IMR-90 (cell line): ENCODE results near the gene DAAM2. TPM values are rescaled to one million over a fixed set of nuclear protein-coding genes. Genes with fewer than 3 reads are reported as not detected.

ENCODE experiments used
- ATAC-seq: fragments of 200-7000 bp; cut with Tn5 transposase; 2 replicates; pipeline ENCODE4 v1.9.1; 2020; ENCODE audit warnings: low read depth, mild to moderate bottlenecking, moderate library complexity
- BruUV-seq: library from RNA; stranded (reverse); fragments of 400-500 nt; replicated peaks from 2 replicates; lab custom pipeline; 2021; lab: Mats Ljungman, UMichigan
- CTCF ChIA-PET: fragments of 300-600 bp; formaldehyde crosslinking; extraction: SDS; loops from one replicate; lab custom pipeline; 2021; ENCODE audit warnings: antibody characterized with exemption; lab: Yijun Ruan, JAX
- POLR2A ChIA-PET: fragments of 300-600 bp; sonication (Branson Sonifier 250); formaldehyde crosslinking; loops from one replicate; lab custom pipeline; 2022; ENCODE audit warnings: antibody characterized with exemption; ENCODE audit not compliant: unreplicated experiment; lab: Charles Lee
- DNase-seq: peaks from one replicate; pipeline ENCODE4 v3.0.0; 2013
- H2AFZ ChIP-seq: replicated peaks from 2 replicates; pipeline ENCODE3; 2013; ENCODE audit warnings: low read length, mild to moderate bottlenecking; ENCODE audit not compliant: poor library complexity
- H2AK5ac ChIP-seq: 2 replicates; pipeline ENCODE4 v1.6.1; 2013; ENCODE audit warnings: low read depth, low read length, inconsistent platforms
- H2AK9ac ChIP-seq: replicated peaks from 2 replicates; pipeline ENCODE3; 2013; ENCODE audit warnings: mild to moderate bottlenecking, low read depth, low read length, moderate library complexity; ENCODE audit not compliant: poor library complexity
- H2BK120ac ChIP-seq: 2 replicates; pipeline ENCODE4 v1.6.1; 2013; ENCODE audit warnings: low read depth, low read length, inconsistent platforms
- H2BK15ac ChIP-seq: 3 replicates; pipeline ENCODE4 v1.6.1; 2013; ENCODE audit warnings: low read depth, low read length, inconsistent platforms
- H2BK20ac ChIP-seq: 2 replicates; pipeline ENCODE4 v1.6.1; 2013; ENCODE audit warnings: low read depth, mild to moderate bottlenecking, inconsistent platforms, low read length, moderate library complexity
- H2BK5ac ChIP-seq: 2 replicates; pipeline ENCODE4 v1.6.1; 2013; ENCODE audit warnings: mild to moderate bottlenecking, low read depth, low read length, inconsistent platforms; ENCODE audit not compliant: poor library complexity, severe bottlenecking
- H3K14ac ChIP-seq: replicated peaks from 2 replicates; pipeline ENCODE4 v1.6.1; 2013; ENCODE audit warnings: low read depth, low read length, inconsistent platforms
- H3K18ac ChIP-seq: 2 replicates; pipeline ENCODE4 v1.6.1; 2013; ENCODE audit warnings: low read depth, low read length, control low read depth
- H3K23ac ChIP-seq: 2 replicates; pipeline ENCODE4 v1.6.1; 2013; ENCODE audit warnings: low read depth, low read length, inconsistent platforms
- H3K27ac ChIP-seq: 2 replicates; pipeline ENCODE4 v1.5.1; 2013; ENCODE audit warnings: mild to moderate bottlenecking, control low read depth, low read length; ENCODE audit not compliant: insufficient read depth
- H3K27me3 ChIP-seq: 2 replicates; pipeline ENCODE4 v1.6.1; 2013; ENCODE audit warnings: low read length; ENCODE audit not compliant: control insufficient read depth, insufficient read depth
- H3K36me3 ChIP-seq: 2 replicates; pipeline ENCODE4 v1.6.1; 2013; ENCODE audit warnings: low read length, mixed read lengths; ENCODE audit not compliant: control insufficient read depth, insufficient read depth
- H3K4ac ChIP-seq: 2 replicates; pipeline ENCODE4 v1.6.1; 2013; ENCODE audit warnings: low read depth, low read length, inconsistent platforms
- H3K4me1 ChIP-seq: 2 replicates; pipeline ENCODE4 v1.6.1; 2013; ENCODE audit warnings: low read length, mixed read lengths; ENCODE audit not compliant: control insufficient read depth, insufficient read depth
- H3K4me2 ChIP-seq: 2 replicates; pipeline ENCODE4 v1.6.1; 2013; ENCODE audit warnings: low read depth, mild to moderate bottlenecking, control low read depth, low read length, moderate library complexity
- H3K4me3 ChIP-seq: 2 replicates; pipeline ENCODE4 v1.5.1; 2013; ENCODE audit warnings: low read depth, mild to moderate bottlenecking, control low read depth, low read length, moderate library complexity; ENCODE audit not compliant: insufficient read depth
- H3K56ac ChIP-seq: 2 replicates; pipeline ENCODE4 v1.6.1; 2013; ENCODE audit warnings: low read length, inconsistent platforms; ENCODE audit not compliant: insufficient read depth; ENCODE audit errors: extremely low read depth
- H3K79me1 ChIP-seq, 2 experiments: 2 replicates each; pipeline ENCODE4 v1.6.1; 2013; ENCODE audit warnings: low read length in 2 of 2, inconsistent platforms in 1 of 2, low read depth in 1 of 2
- H3K9ac ChIP-seq: 2 replicates; pipeline ENCODE4 v1.6.1; 2013; ENCODE audit warnings: low read depth, low read length, control low read depth
- H3K9me1 ChIP-seq: 2 replicates; pipeline ENCODE4 v1.6.1; 2013; ENCODE audit warnings: low read length, inconsistent platforms; ENCODE audit not compliant: insufficient read depth
- H3K9me3 ChIP-seq: 2 replicates; pipeline ENCODE4 v1.6.1; 2013; ENCODE audit warnings: low read length; ENCODE audit not compliant: control insufficient read depth, insufficient read depth
- H4K20me1 ChIP-seq: 2 replicates; pipeline ENCODE4 v1.6.1; 2013; ENCODE audit warnings: low read length, inconsistent platforms; ENCODE audit not compliant: insufficient read depth
- H4K5ac ChIP-seq: 2 replicates; pipeline ENCODE4 v1.6.1; 2013; ENCODE audit warnings: mild to moderate bottlenecking, low read depth, low read length, control low read depth
- H4K8ac ChIP-seq, 2 experiments: 2 replicates each; pipeline ENCODE4 v1.6.1; 2013; ENCODE audit warnings: low read depth in 2 of 2, low read length in 2 of 2, control low read depth in 1 of 2, inconsistent platforms in 1 of 2
- H4K91ac ChIP-seq: 2 replicates; pipeline ENCODE4 v1.6.1; 2013; ENCODE audit warnings: low read depth, low read length, inconsistent platforms; ENCODE audit not compliant: insufficient read depth
- BHLHE40 ChIP-seq: fragments of 150-350 bp; IDR thresholded peaks from 2 replicates; pipeline ENCODE4 v1.6.1; 2016; ENCODE audit warnings: mild to moderate bottlenecking, low read depth, low read length
- CEBPB ChIP-seq: IDR thresholded peaks from 2 replicates; pipeline ENCODE4 v1.6.1; 2012; ENCODE audit warnings: low read depth, low read length, improper control_type of control experiment
- CHD1 ChIP-seq: IDR thresholded peaks from 2 replicates; pipeline ENCODE4 v1.6.1; 2012; ENCODE audit warnings: low read depth, low read length, improper control_type of control experiment
- ELK1 ChIP-seq: fragments of 150-350 bp; IDR thresholded peaks from 2 replicates; pipeline ENCODE4 v1.6.1; 2016; ENCODE audit warnings: low read depth, mild to moderate bottlenecking, low read length, moderate library complexity, borderline replicate concordance
- FOS ChIP-seq: fragments of 150-350 bp; IDR thresholded peaks from 2 replicates; pipeline ENCODE4 v1.6.1; 2016; ENCODE audit warnings: low read depth, low read length
- MAFK ChIP-seq: IDR thresholded peaks from 2 replicates; pipeline ENCODE4 v1.6.1; 2012; ENCODE audit warnings: low read depth, low read length, improper control_type of control experiment
- MAZ ChIP-seq: IDR thresholded peaks from 2 replicates; pipeline ENCODE4 v1.6.1; 2012; ENCODE audit warnings: low read depth, mild to moderate bottlenecking, low read length, improper control_type of control experiment, moderate library complexity, borderline replicate concordance
- MXI1 ChIP-seq: IDR thresholded peaks from 2 replicates; pipeline ENCODE4 v1.6.1; 2012; ENCODE audit warnings: low read depth, mild to moderate bottlenecking, low read length, moderate library complexity, borderline replicate concordance
- NFE2L2 ChIP-seq: fragments of 150-350 bp; IDR thresholded peaks from 2 replicates; pipeline ENCODE4 v1.6.1; 2016; ENCODE audit warnings: low read depth, mild to moderate bottlenecking, low read length
- POLR2A ChIP-seq: IDR thresholded peaks from 2 replicates; pipeline ENCODE4 v1.6.1; 2012; ENCODE audit warnings: mild to moderate bottlenecking, low read depth, low read length
- RAD21 ChIP-seq: IDR thresholded peaks from 2 replicates; pipeline ENCODE4 v1.6.1; 2012; ENCODE audit warnings: low read length, improper control_type of control experiment
- RCOR1 ChIP-seq: IDR thresholded peaks from 2 replicates; pipeline ENCODE4 v1.6.1; 2012; ENCODE audit warnings: mild to moderate bottlenecking, low read length, improper control_type of control experiment; ENCODE audit not compliant: insufficient replicate concordance
- RFX5 ChIP-seq: IDR thresholded peaks from 2 replicates; pipeline ENCODE4 v1.8.0; 2012; ENCODE audit warnings: low read depth, mild to moderate bottlenecking, low read length, moderate library complexity
- SMC3 ChIP-seq: fragments of 150-350 bp; IDR thresholded peaks from 2 replicates; pipeline ENCODE4 v1.6.1; 2016; ENCODE audit warnings: low read depth, mild to moderate bottlenecking, antibody characterized with exemption, low read length, moderate library complexity
- USF2 ChIP-seq: fragments of 150-350 bp; IDR thresholded peaks from 2 replicates; pipeline ENCODE4 v1.6.1; 2017; ENCODE audit warnings: mild to moderate bottlenecking, antibody characterized with exemption, low read length, low read depth
- WGBS, 2 experiments: methylation state at CpG; one replicate each; pipeline versions ENCODE4 v1.1.5 to v1.1.7; 2013; ENCODE audit warnings: missing lambda C conversion rate in 2 of 2; ENCODE audit not compliant: insufficient read length in 1 of 2; ENCODE audit errors: extremely low coverage in 2 of 2; 5-methylcytosine and 5-hydroxymethylcytosine counted together
- dilution Hi-C: fragments of 300-500 bp; cut with HindIII; formaldehyde crosslinking; loops from one replicate; pipeline ENCODE4 v1.14.3; 2018; ENCODE audit warnings: low sequenced_read_pairs; ENCODE audit not compliant: unreplicated experiment
- in situ Hi-C: fragments of 300-500 bp; cut with MboI; formaldehyde crosslinking; loops from 3 replicates; pipeline ENCODE4 v1.14.3; 2019; ENCODE audit warnings: low sequenced_read_pairs, inconsistent platforms, mixed read lengths
- intact Hi-C: fragments of 100-400 bp; cut with micrococcal nuclease; formaldehyde crosslinking; loops from 2 replicates; pipeline ENCODE4 v1.10.0; 2022
- polyA plus RNA-seq, 3 experiments: library from polyadenylated mRNA; depleted of rRNA; stranded (reverse); fragments of >200 nt; gene quantifications; 2 replicates each; pipeline ENCODE4 v1.2.3, GENCODE V29; 2012; ENCODE audit warnings: low replicate concordance in 1 of 3
- total RNA-seq: library from RNA; depleted of rRNA; stranded (reverse); fragments of >200 nt; gene quantifications from 2 replicates; pipeline ENCODE4 v1.2.3, GENCODE V29; 2012

The DAAM2 gene
- total and polyA plus RNA-seq, 2 of the 4 experiments (the other 2 are of a cell fraction), result 11.2 to 12.9 TPM

- Histone ChIP-seq H2BK120ac (no peak overlapping the region), H2BK20ac (no peak overlapping the region), H2BK5ac (no peak overlapping the region), H3K4ac (no peak overlapping the region), H2AK5ac (no peak overlapping the region), H3K18ac (no peak overlapping the region), H3K9me1 (peaks cover 12% of the 10 kb centered on the region), H4K20me1 (no peaks in the 10 kb centered on the region), H3K14ac (no peak overlapping the region), H4K5ac (no peak overlapping the region), H3K36me3 (no peaks in the 10 kb centered on the region), H4K91ac (no peak overlapping the region), H2AFZ (no peak overlapping the region), H3K27me3 (no peaks in the 10 kb centered on the region), H2AK9ac (no peak overlapping the region), H3K4me3 (no peak overlapping the region), H3K9ac (no peak overlapping the region), H3K23ac (no peak overlapping the region), H3K27ac (no peak overlapping the region), H2BK15ac (no peak overlapping the region), H3K4me2 (no peak overlapping the region), H3K9me3 (no peaks in the 10 kb centered on the region), H3K4me1 (peaks cover 33% of the 10 kb centered on the region), H3K56ac (no peak overlapping the region), H3K79me1 (peaks cover 3 to 13% of the 10 kb centered on the region in 2 experiments; a peak in 2 of 4 replicates), H4K8ac (no peak overlapping the region)
- dilution Hi-C loops (no loop called here), intact Hi-C loops (no loop called here), in situ Hi-C loops (no loop called here)
- ChIA-PET CTCF (interaction anchor here (0.6 kb wide), 1 partner anchor 261 kb away, joined by 4 read pairs; no protein-coding TSS in a partner anchor), POLR2A (no interaction called here)
- TF ChIP-seq RCOR1 (no peak), RFX5 (no peak), CEBPB (no peak), RAD21 (no peak), ELK1 (no peak), USF2 (no peak), POLR2A (no peak), BHLHE40 (no peak), MAZ (no peak), NFE2L2 (no peak), MXI1 (no peak), CHD1 (no peak), MAFK (no peak), FOS (no peak), SMC3 (no peak)
- ATAC-seq (no peak), DNase-seq (no peak)
- WGBS, 2 experiments, result no CpG with 5 or more reads among the region's 8 CpGs
- no TSS peak for BruUV-seq
Measured at GRCh38 chr6:39822846-39823815, 31.0 kb downstream of the DAAM2 start.
